ENCODE data around the gene SMYD3.

SMYD3 gene

GRCh38 chr1:246462986-246463385, 44.1 kb downstream of the SMYD3 start:
- DNase-seq (ENCODE audit: low spot score), result no peak

GRCh38 chr1:246460406-246460805, 46.7 kb downstream of the SMYD3 start:
- DNase-seq (ENCODE audit: low spot score), result no peak

- DNase-seq (ENCODE audit: low spot score), result no peak
Measured at GRCh38 chr1:246459221-246459620, 47.9 kb downstream of the SMYD3 start.

GRCh38 chr1:246455476-246455875, 51.6 kb downstream of the SMYD3 start:
- DNase-seq (ENCODE audit: low spot score), result no peak

GRCh38 chr1:246454655-246455054, 52.4 kb downstream of the SMYD3 start:
- DNase-seq (ENCODE audit: low spot score), result peak; percentile 4

- peak; percentile 53 for DNase-seq (ENCODE audit: low spot score)
Measured at GRCh38 chr1:246450611-246451251, 56.3 kb downstream of the SMYD3 start.

GRCh38 chr1:246448373-246448772, 58.7 kb downstream of the SMYD3 start:
- DNase-seq (ENCODE audit: low spot score), result no peak

- DNase-seq (ENCODE audit: low spot score), result no peak
Measured at GRCh38 chr1:246447501-246447900, 59.6 kb downstream of the SMYD3 start.

- no peak for DNase-seq (ENCODE audit: low spot score)
Measured at GRCh38 chr1:246445503-246445902, 61.6 kb downstream of the SMYD3 start.

- no peak for DNase-seq (ENCODE audit: low spot score)
Measured at GRCh38 chr1:246444617-246445016, 62.5 kb downstream of the SMYD3 start.

GRCh38 chr1:246437961-246438360, 69.1 kb downstream of the SMYD3 start:
- DNase-seq (ENCODE audit: low spot score), result no peak

GRCh38 chr1:246435421-246436041, 71.5 kb downstream of the SMYD3 start:
- DNase-seq (ENCODE audit: low spot score), result no peak

- DNase-seq (ENCODE audit: low spot score), result no peak
Measured at GRCh38 chr1:246434335-246434734, 72.7 kb downstream of the SMYD3 start.

- peak; percentile 62 for DNase-seq (ENCODE audit: low spot score)
Measured at GRCh38 chr1:246428542-246429308, 78.4 kb downstream of the SMYD3 start.

GRCh38 chr1:246427611-246428010, 79.5 kb downstream of the SMYD3 start:
- DNase-seq (ENCODE audit: low spot score), result no peak

- no peak for DNase-seq (ENCODE audit: low spot score)
Measured at GRCh38 chr1:246425895-246426294, 81.2 kb downstream of the SMYD3 start.

- no peak for DNase-seq (ENCODE audit: low spot score)
Measured at GRCh38 chr1:246425139-246425794, 81.8 kb downstream of the SMYD3 start.

- DNase-seq (ENCODE audit: low spot score), result no peak
Measured at GRCh38 chr1:246420300-246420699, 86.8 kb downstream of the SMYD3 start.

GRCh38 chr1:246418565-246419312, 88.3 kb downstream of the SMYD3 start:
- DNase-seq (ENCODE audit: low spot score), result peak; percentile 30

GRCh38 chr1:246417813-246418564, 89.1 kb downstream of the SMYD3 start:
- DNase-seq (ENCODE audit: low spot score), result no peak

- DNase-seq (ENCODE audit: low spot score), result no peak
Measured at GRCh38 chr1:246417152-246417812, 89.8 kb downstream of the SMYD3 start.

Data from pons (tissue), 1 donor.